Measurements from ENCODE around the gene ARHGEF1.

ARHGEF1 gene

GRCh38 chr19:41882568-41883462 lies at the start of gene ARHGEF1:
Gene ARHGEF1 (plus strand): TSS chr19:41883184. CDS start chr19:41888083, 4,899 bp downstream.
- peak; percentile 39 for DNase-seq

- DNase-seq = no peak
Observed at GRCh38 chr19:41837981-41838708, 44.8 kb upstream of the ARHGEF1 start.

- no peak for DNase-seq
Observed at GRCh38 chr19:41839211-41839610, 43.8 kb upstream of the ARHGEF1 start.

- DNase-seq = no peak
Observed at GRCh38 chr19:41843371-41843770, 39.6 kb upstream of the ARHGEF1 start.

GRCh38 chr19:41844601-41845000 lies 38.4 kb upstream of the ARHGEF1 start, which contains the start of gene LYPD4:
Gene LYPD4 (minus strand): TSS chr19:41844683. CDS start chr19:41839285, 5,398 bp downstream.
- DNase-seq = no peak

GRCh38 chr19:41845001-41845050 lies 38.2 kb upstream of the ARHGEF1 start, which contains the start of gene DMRTC2:
Gene DMRTC2 (plus strand): TSS chr19:41845042. CDS start chr19:41847429, 2,387 bp downstream.
- DNase-seq = no peak

- DNase-seq = no peak
Observed at GRCh38 chr19:41845051-41845590, 37.9 kb upstream of the ARHGEF1 start.

GRCh38 chr19:41847351-41848105 lies 35.5 kb upstream of the ARHGEF1 start:
- DNase-seq = no peak

GRCh38 chr19:41848666-41849065 lies 34.3 kb upstream of the ARHGEF1 start:
- DNase-seq = no peak

GRCh38 chr19:41849067-41849466 lies 33.9 kb upstream of the ARHGEF1 start:
- DNase-seq = no peak

GRCh38 chr19:41850381-41850780 lies 32.6 kb upstream of the ARHGEF1 start:
- DNase-seq = no peak

GRCh38 chr19:41851456-41851855 lies 31.5 kb upstream of the ARHGEF1 start:
- DNase-seq = no peak

- DNase-seq = no peak
Observed at GRCh38 chr19:41853344-41853743, 29.6 kb upstream of the ARHGEF1 start.

GRCh38 chr19:41853768-41854167 lies 29.2 kb upstream of the ARHGEF1 start:
- no peak for DNase-seq

- no peak for DNase-seq
Observed at GRCh38 chr19:41859213-41859617, 23.8 kb upstream of the ARHGEF1 start.

- peak; percentile 98 for DNase-seq
Observed at GRCh38 chr19:41859618-41860418, 23.2 kb upstream of the ARHGEF1 start, which contains the start of gene RPS19. Gene RPS19 (plus strand): TSS chr19:41860255. CDS start chr19:41860775, 520 bp downstream.

- no peak for DNase-seq
Observed at GRCh38 chr19:41860419-41861115, 22.4 kb upstream of the ARHGEF1 start.

GRCh38 chr19:41861116-41861768 lies 21.7 kb upstream of the ARHGEF1 start:
- DNase-seq = no peak

GRCh38 chr19:41861846-41862245 lies 21.1 kb upstream of the ARHGEF1 start:
- DNase-seq = no peak

- DNase-seq = no peak
Observed at GRCh38 chr19:41862445-41862986, 20.5 kb upstream of the ARHGEF1 start.
